HG03159 (cell line): ENCODE measurements around the gene CTNNA3.
"Not testable (repeated sequence)": the region's sequence is repeated elsewhere in the genome, so short reads cannot be mapped to it uniquely, and the experiment has no call there.

Experiments used
- ATAC-seq: cut with Tn5 transposase; IDR thresholded peaks from one replicate; pipeline ENCODE4 v1.9.1; 2021; ENCODE audit warnings: mild to moderate bottlenecking, moderate library complexity; ENCODE audit not compliant: unreplicated experiment

CTNNA3 gene

DNA sequence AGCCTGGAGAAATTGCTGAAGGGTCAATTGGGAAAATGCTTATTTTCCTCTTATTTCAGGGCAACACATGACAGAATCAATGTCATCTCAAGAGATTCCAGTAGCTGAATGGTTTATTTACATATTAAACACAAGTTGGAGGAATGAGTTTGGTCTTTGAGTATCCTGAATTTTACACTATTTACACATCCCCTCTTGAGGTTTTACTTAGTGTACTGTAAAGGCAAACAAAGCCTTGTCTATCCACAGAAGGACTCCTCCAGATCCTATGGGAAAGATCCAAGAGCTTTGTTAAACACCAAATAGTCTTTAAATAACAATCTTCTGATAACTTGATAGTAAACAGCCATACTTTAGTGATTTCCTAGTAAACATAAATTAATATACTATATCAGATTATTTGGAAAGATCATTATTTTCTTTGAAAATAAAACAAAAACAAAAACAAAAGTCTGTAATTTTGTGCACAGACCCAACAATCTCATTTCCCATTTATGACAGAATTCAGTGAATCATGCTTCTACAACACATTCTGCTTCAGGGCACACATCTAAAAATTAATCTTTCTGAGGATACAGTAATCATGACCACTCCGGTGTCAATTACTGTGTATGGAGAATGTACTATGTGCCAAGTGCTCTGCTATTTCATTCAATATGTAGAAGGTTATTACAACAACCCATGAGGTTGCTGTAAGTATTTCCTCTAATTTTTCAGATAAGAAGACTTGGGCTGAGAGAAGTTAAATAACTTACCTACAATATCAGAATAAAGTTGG lies 1345.2 kb downstream of the CTNNA3 start:
- no peak for ATAC-seq

GRCh38 chr10:66349726-66350125 lies 1346.3 kb downstream of the CTNNA3 start:
- no peak for ATAC-seq

DNA sequence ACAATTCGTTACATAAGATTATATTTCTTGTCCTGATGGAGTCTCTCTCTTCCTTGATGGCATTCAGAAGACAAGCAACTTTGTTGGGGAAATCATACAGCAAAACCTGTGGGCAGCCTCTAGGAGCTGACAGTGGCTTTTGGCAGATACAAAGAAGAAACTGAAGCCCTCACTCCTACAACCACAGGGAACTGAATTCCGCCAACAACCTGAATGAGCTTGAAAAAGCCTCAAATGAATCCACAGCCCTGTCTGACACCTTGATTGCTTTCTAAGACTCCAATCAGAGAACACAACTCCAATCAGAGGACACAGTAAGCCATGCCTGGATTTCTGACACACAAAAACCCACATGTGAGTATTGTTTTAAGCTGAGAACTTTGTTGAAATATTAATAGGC lies 1346.9 kb downstream of the CTNNA3 start:
- ATAC-seq = no peak

GRCh38 chr10:66337211-66337610 lies 1358.8 kb downstream of the CTNNA3 start:
- no peak for ATAC-seq

DNA sequence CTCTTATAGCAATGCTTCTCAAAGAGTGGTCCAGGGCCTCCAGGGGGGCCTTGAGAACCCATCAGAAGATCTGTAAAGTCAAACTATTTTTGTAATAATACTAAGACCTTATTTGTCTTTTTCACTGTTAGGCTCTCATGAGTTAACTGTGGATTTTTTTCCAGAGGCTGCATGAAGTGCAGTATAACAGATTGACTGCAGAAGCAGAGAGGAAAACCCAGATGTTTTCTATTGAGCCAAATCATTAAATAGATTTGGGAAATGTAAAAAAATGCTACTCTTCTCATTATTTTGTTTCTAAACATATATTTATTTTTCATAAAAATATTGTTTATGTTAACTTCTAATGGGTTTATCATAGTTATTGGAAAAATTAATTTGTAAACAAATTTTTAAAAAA lies 1359.2 kb downstream of the CTNNA3 start:
- no peak for ATAC-seq

GRCh38 chr10:66335753-66336152 lies 1360.2 kb downstream of the CTNNA3 start:
- not testable (repeated sequence) for ATAC-seq

GRCh38 chr10:66329147-66329546 lies 1366.8 kb downstream of the CTNNA3 start:
- no peak for ATAC-seq

- no peak for ATAC-seq
Measured at GRCh38 chr10:66326876-66327275, 1369.1 kb downstream of the CTNNA3 start.

DNA sequence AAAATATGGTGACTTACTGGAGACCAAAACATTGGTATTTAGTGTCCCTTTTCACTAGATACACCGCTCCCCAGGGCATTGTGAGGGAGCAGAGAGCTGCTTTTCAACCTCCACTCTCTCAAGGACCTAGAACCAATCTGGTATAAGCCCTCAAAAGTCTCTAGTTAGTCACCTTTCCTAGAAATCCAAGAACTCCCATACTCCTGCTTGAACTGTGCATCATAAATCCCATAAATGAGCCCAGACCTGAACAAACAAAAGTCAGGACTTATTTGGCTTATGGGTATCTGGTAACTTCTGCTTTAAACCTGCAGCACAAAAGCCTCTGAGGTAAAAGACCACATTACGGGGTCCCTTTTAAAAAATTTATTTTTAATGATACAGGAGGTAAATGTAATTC lies 1373.2 kb downstream of the CTNNA3 start:
- ATAC-seq = no peak

- ATAC-seq = no peak
Measured at GRCh38 chr10:66321723-66322665, 1374.0 kb downstream of the CTNNA3 start.

GRCh38 chr10:66318761-66319160 lies 1377.2 kb downstream of the CTNNA3 start:
- no peak for ATAC-seq

DNA sequence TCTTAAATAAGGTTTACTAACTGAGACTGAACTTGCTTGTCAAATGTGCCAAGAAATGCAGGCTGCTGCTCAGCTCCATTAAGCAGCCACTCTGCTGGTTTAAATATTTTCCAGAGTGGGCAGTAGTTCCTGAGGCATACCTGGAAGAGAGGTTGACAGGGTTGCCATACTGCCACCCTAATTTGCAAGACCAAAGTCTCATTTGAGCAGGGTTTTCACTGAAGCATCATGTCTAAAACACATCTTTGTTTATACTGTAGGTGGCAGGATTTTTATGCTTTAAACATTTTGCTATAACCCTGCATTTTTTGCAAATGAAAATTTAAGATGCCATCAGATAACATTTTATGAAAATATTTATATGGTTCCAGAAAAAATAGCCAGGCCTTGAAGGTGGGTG lies 1388.2 kb downstream of the CTNNA3 start:
- no peak for ATAC-seq

DNA sequence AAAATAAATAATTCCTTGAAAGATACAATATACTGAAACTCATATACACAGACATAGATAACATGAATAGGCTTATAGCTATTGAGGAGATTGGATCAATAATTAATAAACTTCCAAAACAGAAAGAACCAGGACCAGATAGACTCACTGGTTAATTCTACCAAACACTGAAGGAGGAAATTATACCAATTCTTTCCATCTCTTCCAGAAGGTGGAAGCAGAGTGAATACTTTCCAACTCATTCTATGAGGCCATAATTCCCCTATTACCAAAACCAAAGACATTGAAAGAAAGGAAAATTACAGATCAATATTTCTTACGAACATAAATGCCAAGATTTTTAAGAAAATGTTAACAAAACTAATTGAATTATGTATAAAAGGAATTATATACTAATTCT lies 1394.9 kb downstream of the CTNNA3 start:
- no peak for ATAC-seq

DNA sequence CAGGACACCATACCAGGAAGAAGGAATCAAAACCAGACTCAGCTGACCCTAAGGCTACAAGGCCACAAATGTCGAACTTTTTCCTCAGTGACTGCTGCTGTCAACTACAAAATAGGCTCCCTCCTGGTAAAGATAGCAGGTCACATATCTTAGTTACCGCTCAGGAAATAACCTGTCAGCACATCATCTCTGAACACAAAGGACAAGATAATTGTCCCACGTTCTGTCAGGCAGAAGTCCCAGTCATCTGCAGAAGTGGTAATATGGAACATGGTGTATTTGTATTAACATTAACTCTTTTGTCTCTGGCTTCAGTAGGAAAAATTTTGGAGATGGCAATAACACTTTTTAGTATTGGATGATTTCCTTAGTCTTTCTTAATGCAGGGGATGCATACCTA lies 1400.4 kb downstream of the CTNNA3 start:
- no peak for ATAC-seq

DNA sequence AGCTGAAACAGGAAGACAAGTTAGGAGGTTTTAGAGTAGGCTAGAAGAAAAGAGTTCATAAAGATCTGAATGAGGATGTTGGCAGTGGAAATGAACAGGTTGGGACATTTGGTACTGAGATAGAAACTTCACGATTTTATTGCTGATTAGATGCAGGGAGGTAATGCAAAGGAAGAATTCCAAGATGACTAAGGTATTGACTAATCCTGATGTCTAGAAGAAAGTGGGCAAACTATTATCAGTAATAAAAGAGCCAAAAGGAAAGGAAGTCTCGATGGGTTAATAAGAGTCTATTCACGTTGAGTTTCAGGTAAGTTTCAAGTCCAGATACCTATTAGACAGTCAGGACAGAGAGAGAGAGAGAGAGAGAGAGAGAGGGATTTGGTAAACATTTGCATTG lies 1401.5 kb downstream of the CTNNA3 start:
- no peak for ATAC-seq

DNA sequence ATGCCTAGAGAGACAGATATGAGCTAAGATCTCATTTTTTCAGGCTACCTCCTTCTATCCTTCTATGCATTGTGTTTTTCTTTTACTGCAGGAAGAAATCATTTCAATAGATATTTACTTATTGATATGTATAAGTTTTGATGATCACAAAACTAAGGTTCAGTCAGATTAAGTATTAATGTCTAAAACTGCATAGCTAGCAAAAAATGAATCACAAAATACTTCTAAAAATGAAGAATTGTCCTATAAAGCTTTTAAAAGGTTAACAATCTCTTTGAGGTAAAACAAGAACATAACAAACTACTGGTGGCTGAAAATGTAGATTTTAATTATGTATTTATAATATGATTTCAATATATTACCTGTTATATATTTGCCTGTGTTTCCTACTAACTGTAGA lies 1403.1 kb downstream of the CTNNA3 start:
- no peak for ATAC-seq

DNA sequence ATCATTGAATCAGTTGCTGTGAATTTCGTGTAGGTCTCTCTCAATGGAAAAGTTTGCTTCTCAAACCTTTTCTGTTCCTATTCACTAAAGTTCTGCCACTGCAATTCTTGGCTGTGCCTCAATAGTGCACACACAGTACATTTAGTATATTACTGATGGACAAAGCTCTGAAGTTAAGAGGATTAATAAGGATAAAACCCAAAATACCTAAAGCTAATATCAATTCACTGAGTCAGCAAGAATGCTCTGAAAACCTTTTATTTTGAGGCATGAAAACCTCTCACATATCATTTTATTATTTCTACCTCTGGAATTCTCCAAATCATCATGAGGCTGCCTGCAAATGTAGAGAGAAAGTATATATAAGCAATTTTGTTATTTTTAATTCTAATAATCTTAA lies 1403.5 kb downstream of the CTNNA3 start:
- no peak for ATAC-seq

DNA sequence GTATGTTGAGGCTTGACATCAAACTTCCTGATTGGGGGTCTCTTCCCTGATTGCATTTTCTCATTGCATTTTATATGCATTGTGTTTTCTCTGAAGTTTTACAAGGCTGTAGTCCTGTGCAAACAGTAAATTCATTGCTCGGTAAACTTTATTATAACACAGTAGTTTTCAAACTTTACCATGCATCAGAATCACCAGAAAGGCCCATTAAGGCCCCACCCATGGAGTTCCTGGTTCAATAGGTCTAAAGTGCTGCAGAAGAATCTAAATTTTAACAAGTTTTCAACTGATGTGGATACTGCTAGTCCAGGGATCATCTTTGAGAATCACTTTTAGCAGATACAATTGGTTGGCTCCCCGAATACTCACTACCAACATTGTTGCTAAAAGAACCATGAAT lies 1404.9 kb downstream of the CTNNA3 start:
- no peak for ATAC-seq

DNA sequence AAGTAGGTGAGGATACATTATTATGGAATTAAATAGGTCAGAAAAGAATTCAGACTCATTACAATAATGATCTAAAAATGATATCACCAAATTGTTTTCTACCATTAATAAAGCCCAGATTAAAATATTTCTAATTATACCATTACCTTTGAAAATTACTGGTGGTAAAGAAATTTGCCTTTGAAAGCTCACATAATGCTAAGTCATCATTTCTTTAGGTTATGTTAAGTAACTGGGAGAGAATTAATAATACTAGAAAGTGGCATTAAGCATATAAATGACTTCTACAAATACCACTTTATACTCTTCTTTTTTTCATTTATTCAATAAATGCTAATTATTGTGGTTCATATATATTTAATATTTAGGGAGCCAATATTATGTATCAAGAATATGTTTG lies 1411.4 kb downstream of the CTNNA3 start:
- no peak for ATAC-seq

DNA sequence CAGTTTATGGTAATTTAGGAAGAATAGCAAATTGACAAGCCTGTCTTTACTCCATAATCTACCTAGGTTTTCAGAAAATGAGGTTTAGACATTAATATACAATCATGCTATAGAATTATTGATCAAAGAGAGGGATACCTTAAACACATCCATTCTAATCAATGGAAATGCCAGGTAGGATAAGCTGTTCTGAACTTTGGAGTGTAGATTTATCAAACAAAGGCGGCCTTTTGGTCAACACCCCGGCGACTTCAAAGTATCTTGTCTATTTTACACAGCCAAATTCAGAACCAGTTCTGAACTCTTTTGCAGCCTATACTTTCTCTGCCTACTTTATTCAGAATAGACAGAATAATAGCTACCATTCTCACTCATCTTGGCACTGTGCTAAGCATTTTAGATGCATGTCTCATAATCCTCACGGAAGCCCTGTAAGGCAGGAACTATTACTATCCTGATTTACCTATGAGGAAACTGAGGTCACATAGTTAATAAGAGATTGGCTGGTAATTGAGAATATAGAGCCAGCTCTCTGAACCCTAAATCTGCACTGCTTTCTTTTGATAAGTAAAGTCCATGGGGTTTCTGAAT lies 1412.0 kb downstream of the CTNNA3 start:
- ATAC-seq = no peak

DNA sequence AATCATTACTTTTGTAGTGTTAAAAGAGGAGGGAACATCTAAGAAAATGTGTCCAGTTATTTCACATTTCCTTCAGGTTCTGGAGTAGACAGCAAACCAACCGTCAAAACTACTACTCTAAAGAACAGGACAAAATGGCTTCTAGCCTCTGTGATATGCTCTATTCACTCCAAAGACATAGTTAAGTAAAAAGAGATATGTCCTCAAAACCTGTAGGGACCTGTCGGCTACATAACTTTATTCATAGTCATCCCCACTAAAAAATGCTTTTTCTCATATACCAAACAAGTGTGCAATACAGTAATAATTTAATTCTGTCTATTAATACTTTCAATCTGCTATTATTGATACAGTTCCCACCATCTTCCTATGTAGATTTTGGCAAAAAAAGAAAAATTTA lies 1412.9 kb downstream of the CTNNA3 start:
- no peak for ATAC-seq

DNA sequence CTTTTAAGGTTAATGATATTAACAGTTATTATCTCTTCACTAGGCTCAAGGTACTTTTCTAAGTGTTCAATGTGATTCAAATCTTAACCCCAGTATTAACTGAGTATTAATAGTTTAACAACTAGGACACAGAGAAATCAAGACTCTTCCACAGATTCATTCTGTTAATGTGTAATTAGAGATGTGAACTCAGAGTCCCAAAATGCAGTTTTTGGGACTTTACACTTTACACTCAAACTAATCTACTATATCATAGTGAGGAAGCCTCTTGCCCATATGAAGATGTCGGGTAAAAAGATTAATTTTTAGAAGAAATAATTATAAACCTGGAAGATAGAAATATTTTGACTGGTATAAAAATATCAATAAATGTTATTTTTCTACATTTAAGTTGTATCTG lies 1414.7 kb downstream of the CTNNA3 start:
- ATAC-seq = no peak
